Epidermal melanocyte (primary cell): Measurements from ENCODE around the gene MORF4L2.

ENCODE experiments used
- DNase-seq: peaks from one replicate; pipeline ENCODE4 v3.0.0; 2011; ENCODE audit warnings: low spot score; ENCODE audit not compliant: insufficient read length

The MORF4L2 gene

GRCh38 chrX:103635436-103635835 lies 51.1 kb downstream of the MORF4L2 start:
- no peak for DNase-seq

- no peak for DNase-seq
Measured at GRCh38 chrX:103631145-103631544, 55.4 kb downstream of the MORF4L2 start.

DNA sequence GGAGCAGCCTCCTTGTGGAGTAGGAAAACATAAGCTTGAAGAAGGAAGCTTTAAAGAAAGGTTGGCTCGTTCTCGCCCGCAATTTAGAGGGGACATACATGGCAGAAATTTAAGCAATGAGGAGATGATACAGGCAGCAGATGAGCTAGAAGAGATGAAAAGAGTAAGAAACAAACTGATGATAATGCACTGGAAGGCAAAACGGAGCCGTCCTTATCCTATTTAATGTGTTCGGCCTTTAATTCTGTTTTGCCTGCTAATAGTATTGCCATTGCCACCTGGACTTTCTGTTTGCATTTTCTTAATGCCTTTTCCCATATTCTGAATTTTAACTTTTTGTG lies 56.4 kb downstream of the MORF4L2 start:
- no peak for DNase-seq

- DNase-seq = no peak
Measured at GRCh38 chrX:103629318-103630170, 57.0 kb downstream of the MORF4L2 start.

GRCh38 chrX:103628386-103629317 lies 57.8 kb downstream of the MORF4L2 start, which contains the start of gene TCEAL1:
Gene TCEAL1 (plus strand): TSS chrX:103628975. CDS start chrX:103629917, 942 bp downstream.
- no peak for DNase-seq

GRCh38 chrX:103626855-103627254 lies 59.6 kb downstream of the MORF4L2 start:
- no peak for DNase-seq
